ENCODE data around the gene MMP7.

DNA sequence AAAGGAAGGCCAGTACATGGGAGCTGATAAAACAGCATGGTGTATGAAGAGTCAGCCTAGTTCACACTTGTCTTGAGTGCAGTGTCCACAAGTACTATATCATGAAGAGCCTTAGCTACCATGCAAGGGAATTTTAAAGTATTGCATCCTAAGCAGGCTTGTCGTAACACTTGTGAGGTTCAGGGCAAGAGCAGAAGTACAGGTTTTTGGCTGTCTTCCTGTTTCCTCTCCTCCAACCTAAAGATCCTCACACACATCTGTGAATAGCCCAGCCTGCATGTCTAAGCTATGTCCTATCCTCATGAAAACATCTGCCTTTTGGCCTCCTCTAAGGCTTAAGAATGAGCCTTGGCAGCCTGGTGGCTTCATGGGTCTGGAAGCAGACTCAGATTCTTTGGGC is 43.3 kb downstream of the MMP7 start:
- TF ChIP-seq, protein P1, sequence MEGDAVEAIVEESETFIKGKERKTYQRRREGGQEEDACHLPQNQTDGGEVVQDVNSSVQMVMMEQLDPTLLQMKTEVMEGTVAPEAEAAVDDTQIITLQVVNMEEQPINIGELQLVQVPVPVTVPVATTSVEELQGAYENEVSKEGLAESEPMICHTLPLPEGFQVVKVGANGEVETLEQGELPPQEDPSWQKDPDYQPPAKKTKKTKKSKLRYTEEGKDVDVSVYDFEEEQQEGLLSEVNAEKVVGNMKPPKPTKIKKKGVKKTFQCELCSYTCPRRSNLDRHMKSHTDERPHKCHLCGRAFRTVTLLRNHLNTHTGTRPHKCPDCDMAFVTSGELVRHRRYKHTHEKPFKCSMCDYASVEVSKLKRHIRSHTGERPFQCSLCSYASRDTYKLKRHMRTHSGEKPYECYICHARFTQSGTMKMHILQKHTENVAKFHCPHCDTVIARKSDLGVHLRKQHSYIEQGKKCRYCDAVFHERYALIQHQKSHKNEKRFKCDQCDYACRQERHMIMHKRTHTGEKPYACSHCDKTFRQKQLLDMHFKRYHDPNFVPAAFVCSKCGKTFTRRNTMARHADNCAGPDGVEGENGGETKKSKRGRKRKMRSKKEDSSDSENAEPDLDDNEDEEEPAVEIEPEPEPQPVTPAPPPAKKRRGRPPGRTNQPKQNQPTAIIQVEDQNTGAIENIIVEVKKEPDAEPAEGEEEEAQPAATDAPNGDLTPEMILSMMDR (IDR thresholded peaks at IDR 0.05) = no peak
- TF ChIP-seq POLR2AphosphoS5 (IDR thresholded peaks at IDR 0.05) (no peak), EP300 (IDR thresholded peaks at IDR 0.05; ENCODE audit: low read depth) (no peak)
